T-helper 1 cell treated with Interleukin-12 subunit alpha and Interleukin-12 subunit beta and Interleukin-4 antibody, amounts not matched to agents 30 μg/mL and 1 μg/mL, for 36 hours (primary cell): ENCODE measurements around the gene ARL14EP.

Experiments used
- H3K27ac Mint-ChIP-seq: one replicate; pipeline ENCODE4 v1.8.0; 2021; ENCODE audit warnings: mild to moderate bottlenecking, mixed read lengths
- H3K27me3 Mint-ChIP-seq: one replicate; pipeline ENCODE4 v1.8.0; 2021; ENCODE audit warnings: low read depth, mixed read lengths
- H3K36me3 Mint-ChIP-seq: one replicate; pipeline ENCODE4 v1.8.0; 2021; ENCODE audit warnings: low read depth, mixed read lengths
- H3K4me1 Mint-ChIP-seq: one replicate; pipeline ENCODE4 v1.8.0; 2021; ENCODE audit warnings: low read depth, mixed read lengths
- H3K4me3 Mint-ChIP-seq: one replicate; pipeline ENCODE4 v1.8.0; 2021; ENCODE audit warnings: mild to moderate bottlenecking, moderate library complexity, mixed read lengths
- H3K9me3 Mint-ChIP-seq: one replicate; pipeline ENCODE4 v1.8.0; 2021; ENCODE audit warnings: mixed read lengths

ARL14EP gene

GRCh38 chr11:30348035-30348434, 25.1 kb downstream of the ARL14EP start:
- peaks cover 3% of the 10 kb centered on the region for H3K4me1 Mint-ChIP-seq
- peaks cover 8% of the 10 kb centered on the region for H3K36me3 Mint-ChIP-seq
- no peak overlapping the region for H3K27ac Mint-ChIP-seq
- no peak overlapping the region for H3K4me3 Mint-ChIP-seq
- H3K9me3 Mint-ChIP-seq: no peaks in the 10 kb centered on the region
- peaks cover 19% of the 10 kb centered on the region for H3K27me3 Mint-ChIP-seq

GRCh38 chr11:30349885-30350284, 27.0 kb downstream of the ARL14EP start:
- Mint-ChIP-seq H3K4me1 (peaks cover 3% of the 10 kb centered on the region), H3K27ac (no peak overlapping the region), H3K9me3 (no peaks in the 10 kb centered on the region), H3K4me3 (no peak overlapping the region), H3K36me3 (peaks cover 8% of the 10 kb centered on the region), H3K27me3 (peaks cover 23% of the 10 kb centered on the region)

GRCh38 chr11:30350384-30350783, 27.5 kb downstream of the ARL14EP start:
- Mint-ChIP-seq H3K27me3 (peaks cover 23% of the 10 kb centered on the region), H3K9me3 (no peaks in the 10 kb centered on the region)

GRCh38 chr11:30351061-30351460, 28.2 kb downstream of the ARL14EP start:
- Mint-ChIP-seq H3K9me3 (no peaks in the 10 kb centered on the region), H3K27me3 (peaks cover 27% of the 10 kb centered on the region), H3K27ac (no peak overlapping the region), H3K36me3 (peaks cover under 1% of the 10 kb centered on the region), H3K4me3 (no peak overlapping the region), H3K4me1 (peaks cover 1% of the 10 kb centered on the region)

More at GRCh38 chr11:30350384-30350783, 27.5 kb downstream of the ARL14EP start:
- Mint-ChIP-seq H3K36me3 (peaks cover 5% of the 10 kb centered on the region), H3K27ac (no peak overlapping the region), H3K4me1 (peaks cover 3% of the 10 kb centered on the region), H3K4me3 (no peak overlapping the region)

GRCh38 chr11:30356391-30356790, 33.5 kb downstream of the ARL14EP start:
- Mint-ChIP-seq H3K27me3 (peaks cover 24% of the 10 kb centered on the region), H3K4me3 (no peak overlapping the region), H3K4me1 (no peaks in the 10 kb centered on the region), H3K36me3 (no peaks in the 10 kb centered on the region), H3K9me3 (no peaks in the 10 kb centered on the region), H3K27ac (no peak overlapping the region)

GRCh38 chr11:30357872-30358271, 35.0 kb downstream of the ARL14EP start:
- no peaks in the 10 kb centered on the region for H3K36me3 Mint-ChIP-seq

GRCh38 chr11:30358536-30358935, 35.6 kb downstream of the ARL14EP start:
- Mint-ChIP-seq H3K9me3 (no peaks in the 10 kb centered on the region), H3K36me3 (no peaks in the 10 kb centered on the region), H3K4me1 (no peaks in the 10 kb centered on the region), H3K4me3 (no peak overlapping the region), H3K27me3 (peaks cover 6% of the 10 kb centered on the region), H3K27ac (no peak overlapping the region)

More at GRCh38 chr11:30357872-30358271, 35.0 kb downstream of the ARL14EP start:
- no peak overlapping the region for H3K27ac Mint-ChIP-seq
- no peaks in the 10 kb centered on the region for H3K4me1 Mint-ChIP-seq
- no peak overlapping the region for H3K4me3 Mint-ChIP-seq
- H3K27me3 Mint-ChIP-seq: peaks cover 12% of the 10 kb centered on the region
- no peaks in the 10 kb centered on the region for H3K9me3 Mint-ChIP-seq

- Mint-ChIP-seq H3K4me3 (no peak overlapping the region), H3K27ac (no peak overlapping the region), H3K27me3 (peaks cover 8% of the 10 kb centered on the region), H3K4me1 (no peaks in the 10 kb centered on the region), H3K36me3 (no peaks in the 10 kb centered on the region), H3K9me3 (no peaks in the 10 kb centered on the region)
Observed at GRCh38 chr11:30360741-30361140, 37.8 kb downstream of the ARL14EP start.

GRCh38 chr11:30364139-30364836, 41.4 kb downstream of the ARL14EP start:
- Mint-ChIP-seq H3K27ac (no peak overlapping the region), H3K27me3 (peaks cover 5% of the 10 kb centered on the region), H3K4me3 (no peak overlapping the region), H3K9me3 (no peaks in the 10 kb centered on the region), H3K36me3 (no peaks in the 10 kb centered on the region), H3K4me1 (no peaks in the 10 kb centered on the region)

GRCh38 chr11:30364837-30365482, 42.1 kb downstream of the ARL14EP start:
- H3K27ac Mint-ChIP-seq: no peak overlapping the region
- no peak overlapping the region for H3K4me3 Mint-ChIP-seq
- H3K36me3 Mint-ChIP-seq: no peaks in the 10 kb centered on the region

GRCh38 chr11:30365793-30366517, 43.1 kb downstream of the ARL14EP start:
- H3K27me3 Mint-ChIP-seq: peaks cover 12% of the 10 kb centered on the region
- no peak overlapping the region for H3K27ac Mint-ChIP-seq
- H3K36me3 Mint-ChIP-seq: no peaks in the 10 kb centered on the region
- H3K4me1 Mint-ChIP-seq: no peaks in the 10 kb centered on the region
- no peaks in the 10 kb centered on the region for H3K9me3 Mint-ChIP-seq
- H3K4me3 Mint-ChIP-seq: no peak overlapping the region

More at GRCh38 chr11:30364837-30365482, 42.1 kb downstream of the ARL14EP start:
- Mint-ChIP-seq H3K4me1 (no peaks in the 10 kb centered on the region), H3K27me3 (peaks cover 9% of the 10 kb centered on the region), H3K9me3 (no peaks in the 10 kb centered on the region)

GRCh38 chr11:30368394-30368793, 45.5 kb downstream of the ARL14EP start:
- H3K27ac Mint-ChIP-seq: no peak overlapping the region
- H3K4me1 Mint-ChIP-seq: no peaks in the 10 kb centered on the region
- H3K36me3 Mint-ChIP-seq: no peaks in the 10 kb centered on the region
- H3K4me3 Mint-ChIP-seq: no peak overlapping the region
- H3K9me3 Mint-ChIP-seq: no peaks in the 10 kb centered on the region
- peaks cover 12% of the 10 kb centered on the region for H3K27me3 Mint-ChIP-seq

GRCh38 chr11:30370164-30370563, 47.3 kb downstream of the ARL14EP start:
- H3K9me3 Mint-ChIP-seq: no peaks in the 10 kb centered on the region
- no peaks in the 10 kb centered on the region for H3K36me3 Mint-ChIP-seq
- H3K4me3 Mint-ChIP-seq: no peak overlapping the region
- no peak overlapping the region for H3K27ac Mint-ChIP-seq
- H3K27me3 Mint-ChIP-seq: peaks cover 9% of the 10 kb centered on the region
- H3K4me1 Mint-ChIP-seq: no peaks in the 10 kb centered on the region

- Mint-ChIP-seq H3K27me3 (no peaks in the 10 kb centered on the region), H3K27ac (no peak overlapping the region), H3K4me3 (no peak overlapping the region), H3K36me3 (no peaks in the 10 kb centered on the region), H3K4me1 (no peaks in the 10 kb centered on the region), H3K9me3 (no peaks in the 10 kb centered on the region)
Observed at GRCh38 chr11:30377347-30377746, 54.4 kb downstream of the ARL14EP start.

- H3K36me3 Mint-ChIP-seq: no peaks in the 10 kb centered on the region
- H3K4me1 Mint-ChIP-seq: no peaks in the 10 kb centered on the region
- no peak overlapping the region for H3K27ac Mint-ChIP-seq
- no peaks in the 10 kb centered on the region for H3K27me3 Mint-ChIP-seq
- no peaks in the 10 kb centered on the region for H3K9me3 Mint-ChIP-seq
- no peak overlapping the region for H3K4me3 Mint-ChIP-seq
Observed at GRCh38 chr11:30380846-30381245, 57.9 kb downstream of the ARL14EP start.
